Liver (tissue), 9 donors: ENCODE results near the gene PDE6D. TPM values are rescaled to one million over a fixed set of nuclear protein-coding genes. Genes with fewer than 3 reads are reported as not detected.

Source experiments
- DNase-seq: peaks from one replicate; pipeline ENCODE4 v3.0.0-alpha.2; 2017; ENCODE audit warnings: low spot score
- H3K27ac ChIP-seq, 2 donors: one replicate each; pipeline ENCODE4 v1.7.0; 2013; ENCODE audit warnings: inconsistent platforms in 2 of 2, low read length in 2 of 2, control low read depth in 1 of 2, low read depth in 1 of 2, mild to moderate bottlenecking in 1 of 2
- H3K27me3 ChIP-seq, 4 donors: one replicate each; pipeline versions ENCODE4 v1.6.1 to v1.7.0; 2013; ENCODE audit warnings: low read length in 3 of 4, inconsistent platforms in 1 of 4, mild to moderate bottlenecking in 1 of 4, moderate library complexity in 1 of 4; ENCODE audit not compliant: control insufficient read depth in 4 of 4, insufficient read depth in 4 of 4
- H3K36me3 ChIP-seq, 4 donors: one replicate each; pipeline versions ENCODE4 v1.6.1 to v1.7.0; 2013; ENCODE audit warnings: low read length in 3 of 4, mild to moderate bottlenecking in 3 of 4, low read depth in 1 of 4, moderate library complexity in 1 of 4; ENCODE audit not compliant: control insufficient read depth in 4 of 4, insufficient read depth in 3 of 4
- H3K4me1 ChIP-seq, 4 donors: one replicate each; pipeline versions ENCODE4 v1.6.1 to v1.7.0; 2013; ENCODE audit warnings: low read length in 3 of 4, mild to moderate bottlenecking in 3 of 4, moderate library complexity in 1 of 4; ENCODE audit not compliant: control insufficient read depth in 4 of 4, insufficient read depth in 4 of 4
- H3K4me3 ChIP-seq, 3 donors: one replicate each; pipeline versions ENCODE4 v1.6.1 to v1.7.0; 2013; ENCODE audit warnings: low read length in 3 of 3, control low read depth in 1 of 3, low read depth in 1 of 3, mild to moderate bottlenecking in 1 of 3
- H3K9ac ChIP-seq, 2 donors: one replicate each; pipeline ENCODE4 v1.7.0; 2013; ENCODE audit warnings: low read length in 2 of 2, mild to moderate bottlenecking in 2 of 2, moderate library complexity in 2 of 2, control low read depth in 1 of 2, low read depth in 1 of 2
- H3K9me3 ChIP-seq, 4 donors: one replicate each; pipeline versions ENCODE4 v1.6.1 to v1.7.0; 2013; ENCODE audit warnings: low read length in 3 of 4; ENCODE audit not compliant: control insufficient read depth in 4 of 4
- ATF3 ChIP-seq: IDR thresholded peaks from 2 replicates; pipeline ENCODE4 v1.6.1; 2016; ENCODE audit warnings: antibody characterized with exemption
- CTCF ChIP-seq: fragments of 150-350 bp; IDR thresholded peaks from 2 replicates; pipeline ENCODE4 v1.5.1; 2017; ENCODE audit warnings: improper control_type of control experiment, low read depth, low read length; ENCODE audit not compliant: missing input control
- EGR1 ChIP-seq, 2 donors: IDR thresholded peaks; 2 replicates each; pipeline ENCODE4 v1.6.1; 2016 to 2018; ENCODE audit warnings: antibody characterized with exemption in 2 of 2, low read depth in 2 of 2
- FOXA1 ChIP-seq: IDR thresholded peaks from 2 replicates; pipeline ENCODE4 v1.6.1; 2016; ENCODE audit warnings: antibody characterized with exemption
- FOXA2 ChIP-seq: IDR thresholded peaks from 2 replicates; pipeline ENCODE4 v1.6.1; 2016; ENCODE audit warnings: antibody characterized with exemption
- GABPA ChIP-seq, 2 donors: IDR thresholded peaks in 1 of 2; conservative IDR thresholded peaks in 1 of 2; 2 replicates each; pipeline ENCODE4 v1.6.1; 2016; ENCODE audit warnings: antibody characterized with exemption in 2 of 2, mild to moderate bottlenecking in 1 of 2, moderate library complexity in 1 of 2
- HNF4A ChIP-seq, 2 donors: conservative IDR thresholded peaks; 2 replicates each; pipeline ENCODE4 v1.6.1; 2016; ENCODE audit warnings: antibody characterized with exemption in 2 of 2, mild to moderate bottlenecking in 2 of 2
- JUND ChIP-seq, 2 donors: IDR thresholded peaks; 2 replicates each; pipeline ENCODE4 v1.6.1; 2016; ENCODE audit warnings: antibody characterized with exemption in 2 of 2
- MAX ChIP-seq: IDR thresholded peaks from 2 replicates; pipeline ENCODE4 v1.6.1; 2016; ENCODE audit warnings: antibody characterized with exemption
- NR2F2 ChIP-seq: IDR thresholded peaks from 2 replicates; pipeline ENCODE4 v1.6.1; 2016; ENCODE audit warnings: antibody characterized with exemption
- RAD21 ChIP-seq, 2 donors: IDR thresholded peaks; 2 replicates each; pipeline ENCODE4 v1.6.1; 2016; ENCODE audit warnings: antibody characterized with exemption in 2 of 2, mild to moderate bottlenecking in 2 of 2
- REST ChIP-seq: IDR thresholded peaks from 2 replicates; pipeline ENCODE4 v1.6.1; 2016; ENCODE audit warnings: antibody characterized with exemption, mild to moderate bottlenecking
- SP1 ChIP-seq: IDR thresholded peaks from 2 replicates; pipeline ENCODE4 v1.6.1; 2018; ENCODE audit warnings: antibody characterized with exemption, mild to moderate bottlenecking
- YY1 ChIP-seq: IDR thresholded peaks from 2 replicates; pipeline ENCODE4 v1.6.1; 2016; ENCODE audit warnings: antibody characterized with exemption, mild to moderate bottlenecking
- ZBTB33 ChIP-seq: IDR thresholded peaks from 2 replicates; pipeline ENCODE4 v1.6.1; 2016; ENCODE audit warnings: antibody characterized with exemption
- WGBS: extraction: QIAGEN DNeasy Blood & Tissue Kit; methylation state at CpG from one replicate; pipeline ENCODE4 v1.1.7; 2013; 5-methylcytosine and 5-hydroxymethylcytosine counted together
- polyA plus RNA-seq, 2 donors: library from polyadenylated mRNA; stranded (reverse) in 1 of 2; unstranded in 1 of 2; fragments of 200-250 nt in 1 of 2; fragments of >200 nt in 1 of 2; fragmentation: Nextera tagmentation in 1 of 2; extraction: Ambion mirVana in 1 of 2; gene quantifications; one replicate each; pipeline versions ENCODE4 v1.2.1 to v1.2.3, GENCODE V29; 2013 to 2015
- total RNA-seq, 2 donors: library from RNA; depleted of rRNA; stranded (reverse); fragments of >200 nt; gene quantifications; one replicate each; pipeline ENCODE4 v1.2.3, GENCODE V29; 2014
- donor health status: healthy.
- donor health status: healthy.
- donor health status: healthy.
- donor health status: healthy.
- donor health status: healthy.

PDE6D gene
- total and polyA plus RNA-seq, 4 donors, result 6.6 to 8.5 (median 7.0) TPM

GRCh38 chr2:231684314-231685223, 96.5 kb downstream of the PDE6D start:
- no peak for DNase-seq
- no peak for TF ChIP-seq FOXA2
- no peak for TF ChIP-seq GABPA (IDR thresholded peaks at IDR 0.05 in 1 of 2, conservative IDR thresholded peaks at IDR 0.05 in 1 of 2)
- no peak for TF ChIP-seq EGR1 (IDR thresholded peaks at IDR 0.05; ENCODE audit: low read depth in 2 of 2)
- TF ChIP-seq SP1, result no peak
- no peak for TF ChIP-seq YY1
- TF ChIP-seq MAX, result no peak
- no peak for TF ChIP-seq NR2F2
- no peak for TF ChIP-seq REST
- no peak for TF ChIP-seq HNF4A (conservative IDR thresholded peaks at IDR 0.05)
- no peak for TF ChIP-seq FOXA1
- no peak for TF ChIP-seq JUND (IDR thresholded peaks at IDR 0.05)
- TF ChIP-seq ZBTB33, result no peak
- no peak for TF ChIP-seq CTCF
- no peak for TF ChIP-seq ATF3
- TF ChIP-seq RAD21 (IDR thresholded peaks at IDR 0.05), result no peak
- 87% methylated on average over 22 of the region's 22 CpGs for WGBS
- H3K36me3 ChIP-seq, result no peaks in the 10 kb centered on the region
- H3K4me1 ChIP-seq, result peaks cover 5 to 22% (median 10%) of the 10 kb centered on the region in 4 donors
- H3K27ac ChIP-seq, result no peak overlapping the region
- no peak overlapping the region for H3K4me3 ChIP-seq
- no peaks in the 10 kb centered on the region for H3K27me3 ChIP-seq
- no peaks in the 10 kb centered on the region for H3K9me3 ChIP-seq
- no peak overlapping the region for H3K9ac ChIP-seq
